ENCODE measurements around the gene MTIF3. TPM values are rescaled to one million over a fixed set of nuclear protein-coding genes. Genes with fewer than 3 reads are reported as not detected.

The MTIF3 gene
- total and polyA plus RNA-seq, 9 donors, result 33.7 to 81.2 (median 39.3) TPM

GRCh38 chr13:27411341-27411740, 39.0 kb downstream of the MTIF3 start:
- Histone ChIP-seq H3K27me3 (no peaks in the 10 kb centered on the region), H3K4me1 (ENCODE audit: insufficient read depth) (no peaks in the 10 kb centered on the region), H3K4me3 (no peak overlapping the region), H3K27ac (no peak overlapping the region), H3K9me3 (no peaks in the 10 kb centered on the region), H3K36me3 (no peaks in the 10 kb centered on the region)
- DNase-seq, result no peak
- 69 to 73% (median 72%) methylated on average over 3 of the region's 3 CpGs for WGBS, 3 donors
- intact Hi-C loops (cut with DNase I), result no loop called here
- no peak for TF ChIP-seq CTCF (IDR thresholded peaks at IDR 0.05)
- no peak for TF ChIP-seq EP300 (IDR thresholded peaks at IDR 0.05)
- TF ChIP-seq POLR2A (IDR thresholded peaks at IDR 0.05), result no peak

- TF ChIP-seq CTCF (IDR thresholded peaks at IDR 0.05) (no peak), POLR2A (IDR thresholded peaks at IDR 0.05) (no peak), EP300 (IDR thresholded peaks at IDR 0.05) (no peak)
- Histone ChIP-seq H3K4me3 (no peak overlapping the region), H3K9me3 (no peaks in the 10 kb centered on the region), H3K4me1 (ENCODE audit: insufficient read depth) (no peaks in the 10 kb centered on the region), H3K27me3 (no peaks in the 10 kb centered on the region), H3K36me3 (no peaks in the 10 kb centered on the region), H3K27ac (no peak overlapping the region)
- intact Hi-C loops (cut with DNase I), result loop anchor here in 1 of 4 donors (5.0 kb wide), 1 partner anchor 818 kb away; no protein-coding TSS in a partner anchor
- 60 to 75% (median 75%) methylated on average over 2 of the region's 2 CpGs for WGBS, 3 donors
- DNase-seq, result no peak
Observed at GRCh38 chr13:27409013-27409412, 41.4 kb downstream of the MTIF3 start.

GRCh38 chr13:27408074-27408473, 42.3 kb downstream of the MTIF3 start:
- 66 to 78% (median 71%) methylated on average over 4 of the region's 4 CpGs for WGBS, 3 donors
- no peak overlapping the region for H3K4me3 ChIP-seq
- intact Hi-C loops (cut with DNase I), result loop anchor here in 1 of 4 donors (5.0 kb wide), 1 partner anchor 819 kb away; no protein-coding TSS in a partner anchor
- no peak for DNase-seq
- no peaks in the 10 kb centered on the region for H3K27me3 ChIP-seq
- TF ChIP-seq CTCF (IDR thresholded peaks at IDR 0.05), result no peak
- no peak for TF ChIP-seq EP300 (IDR thresholded peaks at IDR 0.05)
- TF ChIP-seq POLR2A (IDR thresholded peaks at IDR 0.05), result no peak
- peaks cover 6% of the 10 kb centered on the region for H3K4me1 ChIP-seq (ENCODE audit: insufficient read depth)
- no peaks in the 10 kb centered on the region for H3K36me3 ChIP-seq
- H3K9me3 ChIP-seq, result no peaks in the 10 kb centered on the region
- H3K27ac ChIP-seq, result no peak overlapping the region

GRCh38 chr13:27406178-27406939, 44.0 kb downstream of the MTIF3 start:
- DNase-seq, result no peak
- intact Hi-C loops (cut with DNase I), result loop anchor here in 1 of 4 donors (5.0 kb wide), 1 partner anchor 821 kb away; no protein-coding TSS in a partner anchor
- Histone ChIP-seq H3K4me3 (no peak overlapping the region), H3K27ac (no peak overlapping the region), H3K27me3 (no peaks in the 10 kb centered on the region), H3K9me3 (no peaks in the 10 kb centered on the region), H3K4me1 (ENCODE audit: insufficient read depth) (peaks cover 9% of the 10 kb centered on the region), H3K36me3 (no peaks in the 10 kb centered on the region)
- no peak for TF ChIP-seq POLR2A (IDR thresholded peaks at IDR 0.05)
- peak in 1 of 3 donors; percentile 27 for TF ChIP-seq CTCF (IDR thresholded peaks at IDR 0.05)
- no peak for TF ChIP-seq EP300 (IDR thresholded peaks at IDR 0.05)
- 75 to 83% (median 77%) methylated on average over 12 of the region's 12 CpGs for WGBS, 3 donors

All from ovary (tissue), 9 donors.